Measurements from ENCODE around the gene ACOXL.

Gene ACOXL

GRCh38 chr2:111015283-111015995 is 283.1 kb downstream of the ACOXL start:
- no peak for DNase-seq (ENCODE audit: low read depth)

DNA sequence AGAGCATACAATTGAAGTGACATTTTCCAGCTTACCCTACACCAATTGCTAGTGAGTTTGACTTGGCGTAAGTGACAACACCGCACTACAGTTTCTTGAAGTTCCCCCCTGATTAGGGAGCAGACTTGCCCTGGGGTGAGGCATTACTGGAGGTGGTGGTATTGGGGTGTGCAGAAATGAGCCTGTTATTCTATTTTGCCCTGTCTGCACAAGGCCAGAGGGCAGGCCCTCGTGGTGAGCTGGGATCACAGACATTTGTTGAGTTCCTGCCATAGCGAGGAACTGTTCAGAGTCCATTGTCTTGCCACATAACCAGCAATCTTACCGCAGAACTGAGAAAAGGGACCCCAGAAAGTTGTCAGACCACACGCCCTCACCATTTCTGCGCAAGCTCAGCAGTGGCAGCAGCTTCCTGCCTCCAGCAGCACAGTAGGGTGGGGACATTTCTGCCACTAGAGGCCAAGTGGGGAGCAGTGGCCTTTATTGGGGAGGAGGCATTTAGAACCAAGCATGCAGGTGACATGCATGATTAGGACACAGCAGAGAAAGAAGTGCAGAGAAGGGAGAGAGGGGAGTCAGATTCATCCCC is 284.8 kb downstream of the ACOXL start:
- no peak for DNase-seq (ENCODE audit: low read depth)

- no peak for DNase-seq (ENCODE audit: low read depth)
Observed at GRCh38 chr2:111017909-111018308, 285.5 kb downstream of the ACOXL start.

GRCh38 chr2:111019381-111019780 is 287.0 kb downstream of the ACOXL start:
- no peak for DNase-seq (ENCODE audit: low read depth)

GRCh38 chr2:111022633-111023032 is 290.3 kb downstream of the ACOXL start:
- DNase-seq (ENCODE audit: low read depth) = no peak

- DNase-seq (ENCODE audit: low read depth) = no peak
Observed at GRCh38 chr2:111024496-111024895, 292.1 kb downstream of the ACOXL start.

- DNase-seq (ENCODE audit: low read depth) = no peak
Observed at GRCh38 chr2:111025288-111025687, 292.9 kb downstream of the ACOXL start.

DNA sequence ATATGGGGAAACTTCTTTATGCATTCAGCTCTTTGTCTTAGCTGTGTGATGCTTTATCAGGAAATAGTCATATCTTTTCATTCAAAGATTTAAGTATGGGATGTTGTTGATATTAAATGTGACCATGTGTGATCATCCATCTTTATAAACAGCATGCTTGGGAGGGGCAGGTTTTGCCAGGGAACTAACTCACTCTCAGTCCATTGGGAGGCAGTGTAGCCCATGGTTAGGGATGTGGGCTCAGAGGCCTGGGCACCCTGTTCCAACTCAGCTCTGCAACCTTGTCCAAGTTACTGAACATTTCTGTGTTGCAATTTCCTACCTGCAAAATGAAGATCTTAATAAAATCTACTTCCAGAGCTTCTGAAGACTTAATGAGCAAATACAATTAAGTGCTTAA is 296.3 kb downstream of the ACOXL start:
- no peak for DNase-seq (ENCODE audit: low read depth)

DNA sequence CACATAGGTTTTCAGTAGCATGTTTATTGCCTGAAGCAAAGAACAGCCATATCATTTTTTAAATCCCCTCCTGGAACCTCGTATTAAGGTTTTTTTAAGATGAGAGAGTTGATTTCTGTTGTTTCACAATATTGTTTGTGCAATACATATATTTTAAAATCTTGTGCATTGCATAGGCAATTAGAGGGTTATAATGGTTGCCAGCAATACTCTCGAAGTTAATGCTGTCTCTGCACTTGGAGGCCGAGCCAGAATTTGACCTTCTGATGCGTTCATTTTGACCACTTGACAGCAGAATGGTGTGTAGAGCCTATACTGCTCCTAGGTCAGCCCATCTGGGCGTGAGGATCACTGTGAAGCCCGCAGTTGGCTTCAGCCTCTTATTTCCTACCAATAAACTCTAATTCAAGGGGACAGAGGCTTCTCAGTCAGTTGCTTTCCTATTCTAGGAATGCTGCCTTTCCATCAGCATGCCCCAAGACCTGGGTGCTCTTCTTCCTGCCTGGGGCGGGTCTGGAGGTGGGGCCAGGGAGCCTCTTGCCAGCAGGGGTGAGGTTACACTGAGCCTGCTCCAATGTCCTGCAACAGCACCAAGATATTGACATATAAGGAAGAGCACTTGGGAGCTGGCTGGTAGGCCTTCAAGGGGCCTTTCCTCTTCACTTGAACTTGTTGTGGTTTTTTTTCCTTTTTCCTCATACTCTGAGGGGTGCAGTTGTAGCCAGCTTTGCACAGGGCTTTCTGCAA is 297.0 kb downstream of the ACOXL start:
- no peak for DNase-seq (ENCODE audit: low read depth)

GRCh38 chr2:111030260-111030891 is 298.0 kb downstream of the ACOXL start:
- no peak for DNase-seq (ENCODE audit: low read depth)

DNA sequence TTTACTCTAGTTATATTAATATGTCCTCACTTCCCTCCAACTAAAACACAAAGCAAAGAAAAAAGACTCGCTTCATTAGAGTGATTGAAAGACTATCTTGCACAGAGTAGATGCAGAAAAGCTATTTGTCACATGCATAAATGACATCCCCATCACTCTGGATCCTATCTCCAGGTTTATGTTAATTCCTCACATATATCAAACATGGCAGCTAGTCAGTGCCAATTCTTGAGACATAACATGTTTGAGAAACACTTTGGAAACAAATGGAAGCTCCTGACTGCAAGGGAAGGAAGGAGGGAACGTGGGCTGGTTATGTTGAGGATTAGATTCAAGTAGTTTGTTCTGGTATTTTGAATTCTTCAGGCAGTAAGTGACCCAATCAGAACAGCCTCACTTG is 298.6 kb downstream of the ACOXL start:
- no peak for DNase-seq (ENCODE audit: low read depth)

DNA sequence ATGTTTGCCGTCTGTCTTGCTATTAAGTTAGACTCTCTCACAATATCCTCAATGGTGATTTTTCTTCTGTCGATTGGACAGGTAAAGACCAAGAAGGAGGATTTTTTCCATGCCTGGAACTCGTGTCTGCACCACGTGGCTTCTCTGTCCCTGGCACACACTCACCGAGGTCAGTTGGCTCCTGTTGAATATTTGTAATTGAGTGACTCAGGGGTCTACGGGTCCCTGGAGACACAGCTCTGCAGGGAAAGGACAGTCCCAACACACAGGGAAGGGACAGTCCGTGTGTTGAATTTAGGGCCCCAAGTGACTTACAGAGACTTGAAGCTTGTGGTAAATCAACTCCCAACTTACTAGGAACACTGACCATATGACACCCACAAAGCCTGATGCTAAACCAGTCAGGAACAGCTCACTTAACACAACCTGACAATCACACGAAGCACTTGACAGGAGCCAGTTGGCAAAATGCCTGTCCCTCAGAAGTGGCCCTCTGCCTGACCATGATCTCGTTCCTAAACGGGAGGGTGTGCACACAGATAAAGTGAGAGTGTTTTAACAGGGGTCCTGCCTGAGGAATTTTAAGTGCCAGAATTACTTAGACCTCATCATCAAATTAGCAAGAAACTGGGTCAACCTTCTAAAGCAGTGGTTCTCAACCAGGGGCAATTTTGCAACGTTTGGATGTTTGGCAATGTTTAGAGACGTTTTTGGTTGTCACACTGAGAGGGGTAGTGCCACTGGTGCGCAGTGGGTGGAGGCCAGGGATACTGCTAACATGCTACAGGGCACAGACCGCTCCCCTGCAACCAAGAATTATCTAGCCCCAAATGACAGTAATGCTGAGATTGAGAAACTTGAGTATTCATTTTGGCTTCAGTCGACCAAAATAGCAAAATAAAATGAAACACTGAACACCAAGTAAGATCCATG is 299.4 kb downstream of the ACOXL start:
- no peak for DNase-seq (ENCODE audit: low read depth)

- no peak for DNase-seq (ENCODE audit: low read depth)
Observed at GRCh38 chr2:111032721-111033429, 300.5 kb downstream of the ACOXL start.

DNA sequence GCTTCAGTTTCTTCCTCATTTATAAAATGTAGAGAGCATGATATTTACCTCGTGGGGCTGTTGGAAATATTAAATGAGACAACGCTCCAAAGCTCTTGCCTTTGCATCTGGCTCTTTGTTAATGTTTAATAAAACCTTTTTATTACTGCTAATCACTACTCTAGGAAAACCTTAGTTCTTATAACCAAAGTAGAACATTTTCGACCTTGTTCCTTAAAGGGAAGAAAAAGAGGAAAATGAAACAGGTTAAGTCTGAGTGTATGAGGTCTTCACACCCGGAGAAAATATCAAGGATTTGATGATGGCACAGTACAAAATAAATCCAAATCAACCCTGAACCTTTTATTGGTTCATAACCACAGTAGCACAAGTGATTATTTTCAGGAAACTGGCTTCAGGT is 301.8 kb downstream of the ACOXL start:
- no peak for DNase-seq (ENCODE audit: low read depth)

DNA sequence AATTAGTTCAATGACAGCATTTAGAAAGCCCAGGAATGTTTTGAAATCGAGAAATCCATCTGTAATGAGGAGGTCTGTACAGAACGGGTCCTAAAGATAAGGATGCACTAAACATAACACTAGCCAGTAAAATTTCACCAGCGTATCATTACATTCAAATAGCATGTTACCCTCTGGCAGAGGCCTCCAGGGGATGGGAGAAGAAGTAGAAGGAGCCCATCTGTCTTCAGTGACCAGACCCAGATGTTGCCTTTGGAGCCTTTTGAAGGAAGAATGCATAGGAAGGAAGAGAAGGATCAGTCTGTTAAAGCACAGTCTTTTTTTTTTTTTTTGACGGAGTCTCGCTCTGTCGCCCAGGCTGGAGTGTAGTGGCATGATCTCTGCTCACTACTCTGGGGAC is 302.2 kb downstream of the ACOXL start:
- no peak for DNase-seq (ENCODE audit: low read depth)

GRCh38 chr2:111035830-111036441 is 303.6 kb downstream of the ACOXL start:
- DNase-seq (ENCODE audit: low read depth) = no peak

DNA sequence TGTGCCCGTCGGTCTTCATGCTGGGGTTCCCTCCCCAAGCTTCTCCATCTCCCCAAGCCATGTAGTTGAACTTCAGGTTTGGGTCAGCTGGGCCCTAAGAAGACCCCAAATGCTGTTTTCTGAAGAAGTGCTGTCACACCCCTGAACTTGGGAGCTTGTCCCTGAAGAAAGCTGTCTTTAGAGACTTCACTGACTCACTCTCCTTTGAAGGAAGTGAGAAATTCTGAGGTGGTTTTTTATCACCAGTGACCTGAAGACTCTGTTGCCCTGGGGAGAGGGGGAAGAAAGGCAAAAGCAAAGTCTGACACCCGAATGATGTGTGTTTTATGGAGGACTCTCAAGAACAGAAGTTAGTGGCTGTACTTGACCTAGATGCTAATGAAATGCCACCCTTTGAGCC is 304.8 kb downstream of the ACOXL start:
- DNase-seq (ENCODE audit: low read depth) = no peak

DNA sequence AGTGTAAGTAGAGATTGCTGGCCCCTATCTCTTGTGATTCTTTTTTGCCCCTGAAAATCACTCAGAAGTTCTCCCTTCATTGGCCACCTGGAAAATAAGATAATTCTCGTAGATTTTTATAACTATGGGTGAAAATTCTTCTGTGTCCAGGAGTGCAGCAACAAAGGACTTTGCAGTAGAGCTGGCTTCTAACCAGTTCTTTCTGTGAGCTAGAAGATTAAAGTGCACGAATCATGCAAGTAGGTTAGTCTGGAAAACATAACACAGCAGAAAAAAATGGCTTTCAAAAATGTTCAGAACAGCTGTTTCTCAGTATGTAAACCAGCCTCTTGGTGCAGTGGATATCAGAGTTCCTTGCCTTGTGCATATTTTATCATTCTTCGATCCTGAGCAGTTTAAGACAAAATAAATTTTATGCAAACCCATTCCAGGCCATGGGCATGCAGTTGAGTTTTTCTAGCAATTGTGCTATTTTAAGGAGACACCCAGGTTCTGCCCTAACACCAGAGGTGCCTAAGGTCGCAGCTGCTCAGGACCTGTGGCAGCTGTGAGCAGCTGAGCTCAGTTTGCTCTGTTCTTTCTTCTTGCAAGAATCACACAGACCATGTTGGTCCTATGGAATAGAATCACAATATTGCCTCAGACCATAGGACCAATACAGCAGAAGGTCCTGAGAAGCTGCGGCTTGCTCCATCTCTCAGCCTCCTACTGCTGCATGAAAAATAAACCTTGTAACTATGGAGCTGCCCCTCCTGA is 307.4 kb downstream of the ACOXL start:
- no peak for DNase-seq (ENCODE audit: low read depth)

GRCh38 chr2:111041398-111042202 is 309.2 kb downstream of the ACOXL start:
- DNase-seq (ENCODE audit: low read depth) = no peak
